Fibroblast of skin of abdomen (primary cell): Measurements from ENCODE around the gene OR13C5. TPM values are rescaled to one million over a fixed set of nuclear protein-coding genes. Genes with fewer than 3 reads are reported as not detected.
"Not testable (repeated sequence)": the region's sequence is repeated elsewhere in the genome, so short reads cannot be mapped to it uniquely, and the experiment has no call there.

Experiments used
- DNase-seq: peaks from one replicate; pipeline ENCODE4 v3.0.0-alpha.2; 2013
- polyA plus RNA-seq, 2 experiments: library from polyadenylated mRNA; unstranded; fragments of 120-200 nt; gene quantifications; one replicate each; pipeline ENCODE4 v1.2.1, GENCODE V29; 2013; ENCODE audit not compliant: insufficient read length in 2 of 2

Gene OR13C5
- polyA plus RNA-seq (2013, experiment 1 of 2; ENCODE audit: insufficient read length): not detected
- not detected for polyA plus RNA-seq (2013, experiment 2 of 2; ENCODE audit: insufficient read length)

DNA sequence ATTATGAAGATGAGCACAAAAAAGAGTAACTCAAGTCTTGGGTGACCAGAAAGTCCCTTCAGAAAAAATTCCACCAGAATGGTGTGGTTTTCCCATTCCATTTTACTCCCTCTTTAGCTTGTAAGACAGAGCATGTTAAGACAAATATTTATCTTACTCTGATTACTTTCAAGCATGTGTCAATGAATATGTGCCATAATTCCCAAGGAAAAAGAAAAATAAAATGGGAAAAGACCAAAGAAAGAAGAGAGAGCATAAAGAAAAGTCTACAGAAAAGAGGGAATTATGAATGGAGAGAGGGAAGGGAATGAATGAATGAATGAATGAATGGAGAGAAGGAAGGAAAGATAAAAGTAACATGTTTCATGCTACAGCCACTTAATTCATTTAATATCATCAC is at the start of gene OR13C5:
Gene OR13C5 (minus strand): TSS at position 101 of the 400 bp plus-strand sequence. CDS start 0 bp downstream, at position 101.
- not testable (repeated sequence) for DNase-seq

DNA sequence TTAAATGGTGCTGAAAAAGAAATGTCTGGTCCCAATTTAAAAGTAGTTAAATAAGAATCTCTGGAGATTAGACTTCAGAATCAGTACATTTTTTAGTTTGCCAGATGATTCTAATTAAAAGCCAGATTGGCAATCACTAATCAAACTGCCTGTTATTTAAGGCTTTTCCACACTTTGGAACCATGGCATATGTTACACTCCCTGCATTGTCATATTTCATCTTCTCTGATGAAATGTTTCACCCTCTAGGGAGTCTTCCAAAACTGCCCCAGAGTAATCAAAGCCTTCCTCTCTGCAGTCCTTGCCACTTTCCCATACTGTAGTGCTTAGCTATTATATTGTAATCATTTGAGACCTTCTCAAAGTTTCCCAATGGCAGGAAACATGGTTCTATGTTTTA is 36.2 kb upstream of the OR13C5 start:
- DNase-seq: peak; percentile 53

GRCh38 chr9:104633976-104634520 is 34.8 kb upstream of the OR13C5 start:
- no peak for DNase-seq

DNA sequence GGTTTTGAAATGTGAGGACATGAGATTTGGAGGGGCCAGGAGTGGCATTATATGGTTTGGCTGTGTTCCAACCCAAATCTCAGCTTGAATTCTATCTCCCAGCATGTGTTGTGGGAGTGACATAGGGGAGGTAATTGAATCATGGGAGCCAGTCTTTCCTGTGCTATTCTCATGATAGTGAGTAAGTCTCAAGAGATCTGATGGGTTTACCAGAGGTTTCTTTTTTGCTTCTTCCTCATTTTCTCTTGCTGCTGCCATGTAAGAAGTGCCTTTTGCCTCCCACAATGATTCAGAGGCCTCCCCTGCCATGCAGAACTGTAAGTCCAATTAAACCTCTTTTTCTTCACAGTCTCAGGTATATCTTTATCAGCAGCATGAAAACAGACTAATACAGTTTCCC is 26.8 kb upstream of the OR13C5 start:
- not testable (repeated sequence) for DNase-seq

DNA sequence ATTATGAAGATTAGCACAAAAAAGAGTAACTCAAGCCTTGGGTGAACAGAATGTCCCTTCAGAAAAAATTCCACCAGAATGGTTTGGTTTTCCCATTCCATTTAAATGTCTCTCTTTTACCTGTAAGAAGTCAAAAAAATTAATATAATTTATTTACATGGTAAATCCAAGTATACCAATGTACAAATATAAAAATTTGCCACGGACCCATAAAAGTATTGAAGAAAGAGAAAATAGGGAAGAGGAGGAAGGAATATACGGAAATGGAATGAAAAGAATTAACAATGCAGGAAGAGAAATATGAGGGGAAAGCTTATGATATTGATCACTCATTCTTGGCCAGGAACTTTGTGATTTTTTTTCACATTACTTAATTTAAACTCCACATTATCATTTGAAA is 18.9 kb upstream of the OR13C5 start, which contains the start of gene OR13C9:
Gene OR13C9 (minus strand): TSS at position 101 of the 400 bp plus-strand sequence. CDS start 0 bp downstream, at position 101.
- DNase-seq: no peak

DNA sequence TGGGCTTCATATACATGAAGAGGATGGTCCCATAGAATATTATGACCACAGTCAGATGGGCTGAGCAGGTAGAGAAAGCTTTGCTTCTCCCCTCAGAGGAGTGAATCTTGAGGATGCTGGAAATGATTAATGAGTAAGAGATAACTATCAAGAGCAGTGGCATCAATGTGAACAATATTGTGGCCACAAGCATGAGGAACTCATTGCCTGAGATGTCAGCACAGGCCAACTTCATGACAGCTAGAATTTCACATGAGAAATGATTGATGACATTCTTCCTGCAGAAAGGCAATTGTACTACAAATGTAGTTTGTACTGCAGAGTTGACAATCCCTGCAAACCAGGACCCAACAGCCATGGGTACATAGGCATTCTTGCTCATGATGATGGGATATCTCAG is 18.2 kb upstream of the OR13C5 start:
- DNase-seq: peak; percentile 16

GRCh38 chr9:104611213-104611612 is 12.0 kb upstream of the OR13C5 start:
- DNase-seq: no peak

DNA sequence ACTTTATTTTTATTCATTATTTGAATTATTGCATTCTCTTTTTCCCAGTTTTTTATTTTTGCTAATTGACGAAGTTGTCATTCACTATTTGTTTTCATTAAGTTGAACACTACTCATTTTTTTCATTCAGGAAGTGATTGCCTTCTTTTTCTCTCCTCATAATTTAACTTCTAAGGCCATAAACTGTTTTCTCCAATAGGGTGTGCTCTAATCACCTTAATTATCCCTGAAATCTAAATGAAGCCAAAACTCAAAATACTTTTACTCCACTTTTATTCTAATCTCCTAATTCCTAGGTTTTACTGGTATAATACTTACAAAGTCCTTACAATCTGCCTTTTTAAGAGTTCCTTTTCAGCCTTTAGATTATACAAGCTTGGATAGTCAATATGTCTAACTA is 9.1 kb upstream of the OR13C5 start:
- no peak for DNase-seq

DNA sequence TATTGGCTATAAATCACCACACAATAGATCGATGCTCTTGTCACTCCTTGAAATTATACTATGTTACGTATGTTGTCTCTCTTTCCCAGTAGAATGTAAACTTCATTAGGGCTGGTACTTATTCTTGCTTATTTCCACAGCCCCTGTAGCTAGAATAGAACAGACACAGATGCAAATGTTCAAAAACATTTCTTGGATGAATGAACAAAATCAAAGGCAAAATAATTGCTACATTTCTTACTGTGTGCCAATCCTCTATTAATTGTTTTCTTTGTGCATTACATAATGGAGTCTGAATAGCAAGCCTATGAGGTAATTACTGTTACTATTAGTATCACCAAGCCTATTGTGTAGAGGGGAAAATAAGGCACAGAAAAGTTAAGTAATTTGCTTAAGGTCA is 6.9 kb upstream of the OR13C5 start:
- DNase-seq: no peak

- not testable (repeated sequence) for DNase-seq
Observed at GRCh38 chr9:104605527-104605926, 6.3 kb upstream of the OR13C5 start, which contains the start of gene OR13C2. Gene OR13C2, minus strand, starts transcription at chr9:104605627. Its CDS starts 0 bp downstream, at chr9:104605627.

GRCh38 chr9:104604801-104605200 is 5.6 kb upstream of the OR13C5 start:
- no peak for DNase-seq

- not testable (repeated sequence) for DNase-seq
Observed at GRCh38 chr9:104598749-104599148, 464 bp downstream of the OR13C5 start.

- peak; percentile 45 for DNase-seq
Observed at GRCh38 chr9:104589626-104590025, 9.6 kb downstream of the OR13C5 start.

GRCh38 chr9:104586496-104587180 is 12.6 kb downstream of the OR13C5 start:
- peak; percentile 95 for DNase-seq

DNA sequence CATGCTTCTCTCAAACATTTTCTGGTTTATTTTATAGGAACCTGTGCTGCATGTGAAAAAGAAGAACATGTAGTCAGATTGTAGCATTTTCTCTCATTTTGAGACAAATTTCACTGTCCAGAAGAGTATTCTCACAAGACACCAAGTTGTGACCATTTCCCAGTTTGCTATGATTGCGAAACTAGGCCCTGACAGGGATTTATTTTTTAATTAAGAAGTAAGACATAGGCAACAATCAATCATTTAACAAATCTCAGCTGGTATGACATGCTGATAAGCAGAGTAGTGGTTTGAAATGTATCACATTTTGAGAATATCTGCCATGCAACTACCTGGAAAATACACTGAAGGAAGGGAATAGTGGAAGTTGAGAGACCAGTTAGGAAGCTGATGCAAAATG is 18.7 kb downstream of the OR13C5 start:
- DNase-seq: no peak

GRCh38 chr9:104577263-104577662 is 21.9 kb downstream of the OR13C5 start:
- no peak for DNase-seq

- peak; percentile 48 for DNase-seq
Observed at GRCh38 chr9:104575456-104575855, 23.8 kb downstream of the OR13C5 start.

GRCh38 chr9:104572612-104573011 is 26.6 kb downstream of the OR13C5 start:
- no peak for DNase-seq

DNA sequence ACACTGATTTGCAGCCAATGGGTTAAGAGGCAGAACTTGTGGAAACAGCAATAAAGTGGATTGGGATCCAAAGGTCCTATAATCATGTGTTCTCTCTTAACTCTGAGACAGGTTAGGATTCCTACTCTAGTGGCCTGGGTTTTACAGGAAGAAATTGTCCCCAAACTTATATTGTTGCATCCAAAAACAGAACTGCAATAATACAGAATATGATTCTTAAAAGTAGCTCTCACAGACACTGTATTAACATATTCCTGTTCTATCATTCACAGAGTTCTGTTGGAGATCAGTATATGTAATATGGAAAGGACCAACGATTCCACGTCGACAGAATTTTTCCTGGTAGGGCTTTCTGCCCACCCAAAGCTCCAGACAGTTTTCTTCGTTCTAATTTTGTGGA is 30.3 kb downstream of the OR13C5 start, which contains the start of gene OR13C8:
Gene OR13C8 (plus strand): TSS at position 301 of the 400 bp plus-strand sequence. CDS start 0 bp downstream, at position 301.
- DNase-seq: no peak

GRCh38 chr9:104564358-104564757 is 34.9 kb downstream of the OR13C5 start:
- no peak for DNase-seq

DNA sequence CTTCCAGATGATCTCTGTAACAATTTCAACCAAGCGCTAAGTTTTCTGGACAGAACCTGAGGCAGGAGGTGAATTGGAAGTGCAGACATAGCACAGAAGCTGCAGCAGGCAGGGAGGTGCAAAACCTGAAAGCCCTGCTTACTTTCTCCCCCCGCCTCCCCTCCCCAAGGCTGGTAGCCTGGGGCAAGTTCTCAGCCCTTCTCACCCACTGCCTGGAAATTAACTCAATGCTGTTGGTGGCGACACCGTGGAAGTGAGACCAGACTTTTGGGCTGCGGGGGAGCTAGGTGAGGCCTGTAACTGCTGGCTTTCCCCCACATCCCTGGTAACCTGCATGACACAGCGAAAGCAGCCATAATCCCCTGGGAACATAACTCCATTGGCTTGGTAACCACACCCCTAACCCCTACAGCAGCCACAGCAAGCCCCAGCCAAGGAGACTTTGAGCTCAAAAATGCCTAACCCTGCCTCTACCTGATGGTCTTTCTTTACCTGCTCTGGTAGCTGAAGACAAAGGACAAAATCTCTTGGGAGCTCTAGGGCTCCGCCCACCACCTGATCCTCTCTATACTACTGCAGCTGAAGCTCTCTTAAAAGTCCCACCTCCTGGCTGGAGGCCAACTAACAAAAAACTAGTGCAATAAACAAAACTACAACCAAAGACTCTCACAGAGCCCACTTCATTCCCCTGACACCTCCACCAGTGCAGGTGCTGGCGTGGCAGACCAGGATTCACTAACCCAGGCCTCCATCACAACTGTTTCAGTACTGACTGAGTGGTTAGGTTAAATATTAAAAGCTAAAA is 42.2 kb downstream of the OR13C5 start:
- no peak for DNase-seq

- DNase-seq: peak; percentile 55
Observed at GRCh38 chr9:104555521-104555920, 43.7 kb downstream of the OR13C5 start.

DNA sequence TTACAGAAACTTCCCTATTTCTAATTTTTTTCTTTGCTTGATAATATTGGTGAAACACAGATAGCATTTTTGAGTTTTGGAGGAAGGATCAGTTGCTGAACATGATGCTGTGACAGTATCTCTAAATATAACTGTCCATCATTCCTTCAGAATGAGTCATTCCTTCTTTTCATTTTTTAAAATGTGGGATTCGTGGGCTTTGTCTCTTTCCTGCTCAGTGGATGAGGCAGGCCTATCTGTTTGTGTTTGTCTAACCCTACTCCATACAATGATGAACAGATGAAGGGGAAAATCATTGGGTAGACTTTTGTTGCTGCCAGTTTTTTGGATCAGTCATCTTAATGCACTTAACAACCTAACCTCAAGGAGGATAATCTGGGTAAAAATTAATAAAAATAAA is 46.0 kb downstream of the OR13C5 start:
- DNase-seq: peak; percentile 66
